Left renal pelvis (tissue), 4 donors: ENCODE data around the gene IL17RA. TPM values are rescaled to one million over a fixed set of nuclear protein-coding genes. Genes with fewer than 3 reads are reported as not detected.
A peak's percentile ranks its signal among the peaks of the same experiment; 100 is the strongest.
"Not testable (repeated sequence)": the region's sequence is repeated elsewhere in the genome, so short reads cannot be mapped to it uniquely, and the experiment has no call there.

Experiments used
- DNase-seq, 4 donors: peaks; one replicate each; pipeline ENCODE4 v3.0.0-alpha.2; 2013; ENCODE audit warnings: low read depth in 4 of 4, low spot score in 3 of 4
- polyA plus RNA-seq, 4 donors: library from polyadenylated mRNA; unstranded; fragments of 120-200 nt; gene quantifications; one replicate each; pipeline ENCODE4 v1.2.1, GENCODE V29; 2013; ENCODE audit not compliant: insufficient read length in 4 of 4

The IL17RA gene, protein sequence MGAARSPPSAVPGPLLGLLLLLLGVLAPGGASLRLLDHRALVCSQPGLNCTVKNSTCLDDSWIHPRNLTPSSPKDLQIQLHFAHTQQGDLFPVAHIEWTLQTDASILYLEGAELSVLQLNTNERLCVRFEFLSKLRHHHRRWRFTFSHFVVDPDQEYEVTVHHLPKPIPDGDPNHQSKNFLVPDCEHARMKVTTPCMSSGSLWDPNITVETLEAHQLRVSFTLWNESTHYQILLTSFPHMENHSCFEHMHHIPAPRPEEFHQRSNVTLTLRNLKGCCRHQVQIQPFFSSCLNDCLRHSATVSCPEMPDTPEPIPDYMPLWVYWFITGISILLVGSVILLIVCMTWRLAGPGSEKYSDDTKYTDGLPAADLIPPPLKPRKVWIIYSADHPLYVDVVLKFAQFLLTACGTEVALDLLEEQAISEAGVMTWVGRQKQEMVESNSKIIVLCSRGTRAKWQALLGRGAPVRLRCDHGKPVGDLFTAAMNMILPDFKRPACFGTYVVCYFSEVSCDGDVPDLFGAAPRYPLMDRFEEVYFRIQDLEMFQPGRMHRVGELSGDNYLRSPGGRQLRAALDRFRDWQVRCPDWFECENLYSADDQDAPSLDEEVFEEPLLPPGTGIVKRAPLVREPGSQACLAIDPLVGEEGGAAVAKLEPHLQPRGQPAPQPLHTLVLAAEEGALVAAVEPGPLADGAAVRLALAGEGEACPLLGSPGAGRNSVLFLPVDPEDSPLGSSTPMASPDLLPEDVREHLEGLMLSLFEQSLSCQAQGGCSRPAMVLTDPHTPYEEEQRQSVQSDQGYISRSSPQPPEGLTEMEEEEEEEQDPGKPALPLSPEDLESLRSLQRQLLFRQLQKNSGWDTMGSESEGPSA
- polyA plus RNA-seq, result 1 to 10 TPM; 4.6 to 6.8 (median 6.4) TPM

- peak; percentile 70 to 80 (median 71) for DNase-seq
Measured at GRCh38 chr22:17084554-17085276, at the start of gene IL17RA. Gene IL17RA, plus strand, starts transcription at chr22:17085000. Its CDS starts 92 bp downstream, at chr22:17085092.

- no peak for DNase-seq
Measured at GRCh38 chr22:17035246-17035645, 49.6 kb upstream of the IL17RA start.

DNA sequence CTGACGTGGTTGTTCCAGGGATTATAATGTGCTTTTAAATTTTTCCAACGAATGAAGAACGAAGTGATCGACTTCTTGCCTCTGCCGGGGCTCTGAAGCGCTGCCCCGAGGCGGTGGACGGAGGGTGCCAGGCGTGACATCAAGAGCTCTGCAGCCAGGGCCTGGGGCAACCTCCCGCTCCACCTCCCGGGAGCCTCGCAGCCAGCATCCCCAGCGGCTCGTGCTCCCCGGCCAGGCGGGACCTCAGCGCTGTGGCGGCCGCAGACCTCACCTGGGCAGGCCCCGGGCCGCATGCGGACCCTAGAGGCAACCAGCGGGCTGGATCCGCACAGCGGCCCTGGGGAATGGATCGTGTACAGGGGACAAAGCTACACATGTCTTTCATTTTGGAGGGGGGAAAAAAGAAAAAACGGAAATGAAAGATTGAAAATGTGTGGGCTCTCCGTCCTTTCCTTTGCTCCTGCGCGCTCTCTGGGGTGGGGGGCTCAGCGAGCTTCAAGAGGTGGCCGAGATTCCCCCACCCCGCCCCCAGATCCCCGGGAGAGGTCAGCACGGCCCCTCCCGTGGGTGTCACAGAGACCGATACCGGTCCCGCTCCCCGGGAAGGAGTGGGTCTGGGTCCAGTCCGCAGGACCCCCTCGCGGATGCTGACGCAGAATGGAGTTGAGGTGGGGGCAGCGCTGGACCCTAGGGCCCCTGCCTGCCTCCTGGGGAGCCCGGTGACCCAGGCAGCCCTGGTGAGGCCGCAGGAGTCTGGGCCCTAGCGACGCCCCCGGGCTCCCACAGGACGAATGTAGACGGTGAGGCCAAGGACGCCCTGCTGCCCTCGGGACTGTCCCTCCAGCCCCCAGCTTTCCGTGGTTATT lies 48.6 kb upstream of the IL17RA start:
- DNase-seq, result not testable (repeated sequence)

- DNase-seq, result not testable (repeated sequence)
Measured at GRCh38 chr22:17036842-17037711, 47.7 kb upstream of the IL17RA start.

GRCh38 chr22:17043521-17043920 lies 41.3 kb upstream of the IL17RA start:
- DNase-seq, result no peak

- no peak for DNase-seq
Measured at GRCh38 chr22:17046566-17047348, 38.0 kb upstream of the IL17RA start.

DNA sequence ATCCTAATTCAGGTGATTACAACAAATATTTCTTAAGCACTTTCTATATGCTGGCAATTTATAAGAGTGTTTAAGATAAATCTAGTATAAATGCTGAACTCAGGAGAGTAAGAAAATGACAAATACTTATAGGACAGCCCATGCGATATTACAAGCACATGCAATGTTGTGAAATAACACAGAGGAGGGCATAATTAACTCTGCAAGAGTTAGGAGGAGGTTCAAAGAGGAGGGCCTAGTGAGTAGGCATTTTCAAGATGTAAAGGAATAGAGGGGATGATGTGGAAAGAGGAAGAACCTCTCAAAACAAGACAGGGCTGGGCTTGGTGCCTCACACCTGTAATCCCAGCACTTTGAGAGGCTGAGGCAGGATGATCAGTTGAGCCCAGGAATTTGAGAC lies 37.1 kb upstream of the IL17RA start:
- no peak for DNase-seq

GRCh38 chr22:17056058-17056457 lies 28.7 kb upstream of the IL17RA start:
- DNase-seq, result no peak

DNA sequence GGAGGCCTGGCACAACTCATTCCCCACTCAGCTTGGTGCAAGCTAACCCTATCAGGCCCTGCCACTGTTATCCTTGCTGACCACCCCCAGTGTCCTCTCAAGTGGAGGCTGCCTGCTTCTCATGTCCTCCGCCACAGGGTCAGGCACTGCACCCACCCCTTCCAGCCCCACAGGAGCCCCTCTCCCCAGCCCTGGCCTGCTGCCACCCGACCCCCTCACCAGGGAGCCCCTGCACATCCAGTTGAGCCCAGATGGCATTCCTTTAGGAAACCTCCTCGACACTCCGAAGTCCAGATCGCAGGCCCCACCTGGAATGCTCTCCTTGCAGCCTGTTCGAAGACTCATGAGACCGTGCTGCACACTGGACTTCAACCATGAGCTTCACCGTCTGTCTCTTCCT lies 28.0 kb upstream of the IL17RA start:
- no peak for DNase-seq

DNA sequence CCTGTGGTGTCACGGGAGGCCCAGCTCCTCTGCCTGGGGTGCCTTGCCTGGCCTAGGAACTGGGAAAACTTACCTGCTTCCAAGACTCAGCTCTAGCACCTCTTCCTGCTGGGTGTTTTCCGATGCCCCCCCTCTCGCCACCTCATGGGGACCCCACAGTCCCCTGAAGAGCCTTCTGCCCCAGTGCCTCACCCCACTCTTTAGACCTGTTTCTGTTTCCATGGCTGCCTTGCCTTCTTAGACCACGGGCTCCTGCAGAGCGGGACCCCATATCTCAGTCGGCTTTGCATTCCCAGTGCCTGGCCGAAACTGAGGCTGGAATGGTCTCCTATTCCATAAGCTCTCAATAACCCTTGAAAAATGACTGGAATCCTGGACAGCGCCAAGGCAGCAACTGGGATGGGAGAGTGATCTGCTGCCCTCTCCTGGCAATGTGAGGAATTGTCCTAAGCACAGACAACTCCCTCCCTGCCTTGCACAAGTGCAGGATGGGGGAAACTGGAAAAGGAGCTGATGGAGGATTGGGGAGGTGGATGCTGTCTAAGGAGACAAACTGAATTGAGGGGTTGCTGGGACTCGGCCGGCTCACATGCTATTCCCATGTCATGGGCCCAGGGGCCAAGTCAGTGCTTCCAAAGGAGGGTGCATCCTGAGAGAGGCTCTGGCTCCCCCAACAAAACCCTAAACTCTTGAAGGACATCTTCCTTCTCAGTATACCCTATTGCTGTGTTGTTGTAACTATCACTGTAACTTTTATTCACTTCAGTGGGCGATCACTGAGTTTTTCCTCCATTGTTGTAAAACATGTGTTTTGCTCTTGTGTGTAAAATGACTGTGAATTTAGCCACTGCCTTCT lies 26.6 kb upstream of the IL17RA start:
- DNase-seq, result peak in 3 of 4 donors; percentile 29 to 53 (median 41)

- DNase-seq, result no peak
Measured at GRCh38 chr22:17060126-17060525, 24.7 kb upstream of the IL17RA start.

DNA sequence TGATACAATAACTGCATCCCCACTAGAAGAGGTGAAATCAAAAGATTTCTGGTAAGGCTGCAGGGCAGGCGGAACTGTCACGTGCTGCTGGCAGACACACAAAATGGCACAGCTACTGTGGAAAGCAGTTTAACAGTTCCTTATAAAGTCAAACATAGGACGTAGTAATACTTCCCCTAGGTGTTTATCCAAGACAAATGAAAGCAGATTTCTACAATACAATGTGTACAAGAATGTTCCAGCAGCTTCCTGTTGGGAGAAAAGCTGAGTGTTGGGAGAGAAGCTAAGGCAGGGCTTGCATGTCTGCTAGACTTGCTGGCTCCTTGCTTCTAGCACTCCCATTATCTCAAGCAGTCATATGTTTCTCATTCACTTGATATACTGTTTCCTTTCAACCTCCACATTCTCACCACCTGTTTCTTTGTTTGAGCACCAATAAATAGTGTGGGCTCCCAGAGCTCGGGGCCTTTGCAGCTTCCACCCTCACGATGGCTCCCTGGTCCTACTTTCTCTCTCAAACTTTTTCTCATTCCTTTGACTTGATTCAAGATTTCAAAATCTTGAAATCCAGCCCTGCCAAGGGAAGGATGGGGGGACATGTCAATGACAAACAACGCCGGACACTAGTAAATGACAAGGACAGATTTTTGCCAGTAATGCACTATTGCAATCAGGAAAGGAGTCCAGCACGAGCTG lies 21.2 kb upstream of the IL17RA start:
- DNase-seq, result no peak

DNA sequence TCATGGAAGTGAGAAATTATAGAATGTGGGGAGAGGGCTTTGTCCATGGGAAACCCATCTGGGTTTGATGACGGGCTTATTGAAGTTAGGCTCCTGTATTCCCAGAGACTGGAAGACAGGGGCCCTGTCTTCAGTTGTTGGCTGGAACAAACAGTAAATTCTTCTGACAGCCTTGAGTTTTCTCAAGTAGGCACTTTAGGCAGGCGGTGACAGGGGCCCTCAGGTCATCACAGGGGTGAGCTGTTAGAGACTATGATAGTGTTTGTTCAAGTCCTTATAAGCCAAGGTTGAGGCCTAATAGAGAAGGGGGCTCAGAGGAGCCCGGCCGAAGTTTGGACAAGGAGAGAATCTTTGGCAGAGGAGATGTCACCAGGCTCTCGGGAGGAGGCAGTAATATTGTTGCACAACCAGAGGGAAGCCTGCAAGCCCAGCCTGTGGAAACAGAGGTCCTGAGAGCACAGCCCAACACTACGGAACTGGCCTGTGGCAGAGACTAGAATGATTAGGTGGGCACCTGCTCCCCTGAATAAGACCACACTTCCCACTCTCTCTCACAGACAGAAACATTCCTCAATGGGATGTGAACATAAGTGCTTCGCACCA lies 20.2 kb upstream of the IL17RA start:
- no peak for DNase-seq

DNA sequence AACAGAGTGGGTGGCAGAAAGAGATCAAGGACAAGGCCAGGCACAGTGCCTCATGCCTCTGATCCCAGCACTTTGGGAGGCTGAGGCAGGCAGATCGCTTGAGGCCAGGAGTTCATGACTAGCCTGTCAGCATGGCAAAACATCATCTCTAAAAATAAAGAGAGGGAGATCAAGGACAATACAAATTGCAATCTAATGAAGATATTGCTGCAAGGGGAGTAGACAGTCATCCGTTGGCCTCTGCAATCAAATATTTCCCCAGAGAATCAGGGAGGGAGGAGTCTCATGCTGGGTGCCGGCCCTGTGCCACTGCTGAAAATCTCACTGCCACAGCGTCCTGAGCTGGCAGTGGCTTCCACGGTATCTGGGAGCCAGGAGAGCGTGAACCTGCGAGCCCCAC lies 19.4 kb upstream of the IL17RA start:
- DNase-seq, result no peak

- DNase-seq, result no peak
Measured at GRCh38 chr22:17072877-17073276, 11.9 kb upstream of the IL17RA start.

DNA sequence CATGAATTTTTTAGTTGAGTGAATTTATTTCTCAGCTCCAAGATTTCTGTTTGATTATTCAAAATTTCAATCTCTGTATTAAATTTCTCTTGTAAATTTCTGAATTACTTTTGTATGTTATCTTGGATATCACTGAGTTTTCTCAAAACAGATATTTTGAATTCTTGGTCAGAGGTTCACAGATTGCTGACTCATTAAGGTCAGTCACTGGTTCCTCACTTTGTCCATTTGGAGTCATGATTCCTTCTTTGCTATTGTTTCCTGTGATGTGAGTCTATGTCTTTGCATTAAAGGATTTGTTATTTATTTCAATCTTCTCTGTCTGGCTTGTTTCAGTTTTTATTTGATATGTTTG lies 10.2 kb upstream of the IL17RA start:
- DNase-seq, result no peak
